Heart right ventricle (tissue), 16 donors: ENCODE data around the gene NEUROG3. TPM values are rescaled to one million over a fixed set of nuclear protein-coding genes. Genes with fewer than 3 reads are reported as not detected.

Experiments
- ATAC-seq, 8 donors: fragments of 200-7000 bp; cut with Tn5 transposase; one replicate each; pipeline ENCODE4 v1.9.1; 2020; ENCODE audit warnings: mild to moderate bottlenecking in 8 of 8, moderate library complexity in 8 of 8, moderate number of reproducible peaks in 1 of 8
- DNase-seq, 2 donors: peaks; one replicate each; pipeline ENCODE4 v3.0.0-alpha.2; 2020
- H3K27ac ChIP-seq, 10 donors: fragments of 200-600 bp; sonication (generic) in 2 of 10; one replicate each; pipeline versions ENCODE4 v1.5.0 to v1.8.0; 2020 to 2022; ENCODE audit warnings: mild to moderate bottlenecking in 3 of 10
- H3K27me3 ChIP-seq, 7 donors: fragments of 200-600 bp; one replicate each; pipeline ENCODE4 v1.8.0; 2021 to 2022; ENCODE audit warnings: mild to moderate bottlenecking in 2 of 7
- H3K36me3 ChIP-seq, 9 donors: fragments of 200-600 bp; sonication (generic) in 1 of 9; one replicate each; pipeline versions ENCODE4 v1.5.0 to v1.8.0; 2020 to 2022; ENCODE audit warnings: mild to moderate bottlenecking in 2 of 9
- H3K4me1 ChIP-seq, 9 donors: fragments of 200-600 bp; sonication (generic) in 1 of 9; one replicate each; pipeline versions ENCODE4 v1.5.0 to v1.8.0; 2020 to 2022; ENCODE audit warnings: mild to moderate bottlenecking in 4 of 9
- H3K4me3 ChIP-seq, 10 donors: fragments of 200-600 bp; sonication (generic) in 2 of 10; one replicate each; pipeline versions ENCODE4 v1.5.0 to v1.8.0; 2020 to 2022; ENCODE audit warnings: mild to moderate bottlenecking in 7 of 10, moderate library complexity in 2 of 10
- H3K9me3 ChIP-seq, 11 donors: fragments of 200-600 bp in 10 of 11; sonication (generic) in 2 of 11; one replicate each; pipeline versions ENCODE4 v1.5.0 to v1.8.0; 2013 to 2022; ENCODE audit warnings: mild to moderate bottlenecking in 2 of 11, control low read depth in 1 of 11, moderate library complexity in 1 of 11
- WGBS, 2 donors: extraction: QIAGEN DNeasy Blood & Tissue Kit; methylation state at CpG; one replicate each; pipeline ENCODE4 v1.1.7; 2013; ENCODE audit warnings: inconsistent platforms in 1 of 2; 5-methylcytosine and 5-hydroxymethylcytosine counted together
- intact Hi-C, 10 donors: fragments of 100-400 bp; cut with DNase I; formaldehyde crosslinking; loops; one replicate each; pipeline versions ENCODE4 v1.11.1 to v1.14.2; 2022
- polyA plus RNA-seq, 2 donors: library from polyadenylated mRNA; stranded (reverse); fragments of 200-250 nt; gene quantifications; one replicate each; pipeline ENCODE4 v1.2.3, GENCODE V29; 2013
- total RNA-seq, 10 donors: library from RNA; stranded (reverse); fragmentation: NEBNext Ultra II Directional in 3 of 10; extraction: Animal tissue kit (Norgen Biotek cat#: 25700) in 3 of 10; gene quantifications; one replicate each; pipeline versions ENCODE4 v1.2.1 to v1.2.4, GENCODE V29; 2021 to 2023
- TF ChIP-seq, protein P1 (sequence below), 9 donors: fragments of 200-600 bp; sonication (generic) in 2 of 9; IDR thresholded peaks; one replicate each; pipeline versions ENCODE4 v1.5.0 to v1.8.0; 2021 to 2022; ENCODE audit warnings: antibody characterized with exemption in 9 of 9, mild to moderate bottlenecking in 5 of 9, moderate library complexity in 1 of 9
- donor health status: Arrhythmogenic right ventricular cardiomyopathy.
- donor health status: ischemic (EF 13 %, LVEDD 7.1; RV severe dilation, severe dysfunction).
- donor health status: healthy with polysubstance abuse.
- donor health status: DM: no; HTN: yes; CAD: no.
- donor health status: DM: no; HTN: no; CAD: no.
- donor health status: ischemic (EF 25% LVEDD 6.9; RV normal size, moderate dysfunction).
- donor health status: ischemic (EF 25% LVEDD 5.7; RV mildly dilated, moderate dysfunction).
- donor health status: healthy.
- donor health status: DM: yes; HTN: yes; CAD: no.
- donor health status: Ischemic cardiomyopathy.
- donor health status: ischemic (EF 35%, LVEDD 5.7; RV mildly dilated, moderate dysfunction).
- donor health status: nonischemic (EF 11% LVEDD 7.7; RV severe dilation, severe dysfunction).
- donor health status: DM: yes; HTN: yes; CAD: no.
- donor health status: PGD.
- donor health status: ischemic (EF 29% LVEDD 5.4; RV normal size, mild dysfunction).
- donor health status: nonischemic (EF 23%, LVEDD 6.1; RV moderate dilation, normal function).

NEUROG3 gene
- total and polyA plus RNA-seq, 12 donors, result 0.19 TPM; not detected in 11

DNA sequence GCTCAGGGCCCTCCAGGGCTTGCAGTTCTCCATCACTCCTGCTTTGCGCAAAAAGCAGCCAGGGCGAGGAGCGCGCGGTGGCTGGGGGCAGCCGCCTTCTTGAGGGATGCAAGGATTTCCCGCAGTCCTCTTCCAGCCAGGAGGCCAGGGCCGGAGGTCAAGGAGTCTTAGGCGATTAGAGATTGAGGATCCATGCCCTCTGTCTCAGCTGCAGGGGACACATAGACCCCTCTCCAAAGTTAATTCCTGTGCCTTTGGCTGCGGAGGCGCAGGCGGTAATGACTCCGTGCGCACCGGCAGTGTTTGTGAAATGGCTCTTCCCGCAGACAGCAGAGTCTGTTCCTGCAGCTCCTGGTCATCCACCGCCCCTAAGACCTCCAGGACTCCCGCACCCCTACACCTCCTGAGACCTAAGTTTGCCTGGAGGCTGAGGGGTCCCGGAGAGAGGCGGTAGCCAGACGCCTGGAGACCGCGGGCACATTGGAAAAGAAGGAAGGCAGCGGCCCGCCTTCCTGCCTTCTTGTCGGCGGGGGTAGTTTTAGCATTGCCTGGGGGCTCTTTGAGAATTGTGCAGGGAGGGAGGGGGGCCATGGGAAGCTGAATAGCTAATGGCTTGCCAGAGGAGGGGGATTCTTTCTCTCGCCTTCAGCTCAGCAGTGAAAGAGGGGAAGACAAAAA is 3.3 kb upstream of the NEUROG3 start:
- intact Hi-C loops, result no loop called here
- ATAC-seq (no peak), DNase-seq (no peak)
- Histone ChIP-seq H3K27me3 (peaks cover 23 to 100% (median 97%) of the 10 kb centered on the region in 7 donors), H3K9me3 (no peaks in the 10 kb centered on the region), H3K4me3 (no peak overlapping the region), H3K27ac (no peak overlapping the region), H3K36me3 (no peaks in the 10 kb centered on the region), H3K4me1 (peaks cover 4 to 29% (median 20%) of the 10 kb centered on the region in 9 donors)
- TF ChIP-seq, protein P1, sequence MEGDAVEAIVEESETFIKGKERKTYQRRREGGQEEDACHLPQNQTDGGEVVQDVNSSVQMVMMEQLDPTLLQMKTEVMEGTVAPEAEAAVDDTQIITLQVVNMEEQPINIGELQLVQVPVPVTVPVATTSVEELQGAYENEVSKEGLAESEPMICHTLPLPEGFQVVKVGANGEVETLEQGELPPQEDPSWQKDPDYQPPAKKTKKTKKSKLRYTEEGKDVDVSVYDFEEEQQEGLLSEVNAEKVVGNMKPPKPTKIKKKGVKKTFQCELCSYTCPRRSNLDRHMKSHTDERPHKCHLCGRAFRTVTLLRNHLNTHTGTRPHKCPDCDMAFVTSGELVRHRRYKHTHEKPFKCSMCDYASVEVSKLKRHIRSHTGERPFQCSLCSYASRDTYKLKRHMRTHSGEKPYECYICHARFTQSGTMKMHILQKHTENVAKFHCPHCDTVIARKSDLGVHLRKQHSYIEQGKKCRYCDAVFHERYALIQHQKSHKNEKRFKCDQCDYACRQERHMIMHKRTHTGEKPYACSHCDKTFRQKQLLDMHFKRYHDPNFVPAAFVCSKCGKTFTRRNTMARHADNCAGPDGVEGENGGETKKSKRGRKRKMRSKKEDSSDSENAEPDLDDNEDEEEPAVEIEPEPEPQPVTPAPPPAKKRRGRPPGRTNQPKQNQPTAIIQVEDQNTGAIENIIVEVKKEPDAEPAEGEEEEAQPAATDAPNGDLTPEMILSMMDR (IDR thresholded peaks at IDR 0.05), result no peak
- 2 to 3% methylated on average over 28 of the region's 28 CpGs for WGBS, 2 donors

GRCh38 chr10:69575164-69575722 is 2.0 kb upstream of the NEUROG3 start:
- ATAC-seq (no peak), DNase-seq (no peak)
- H3K27ac ChIP-seq, result no peak overlapping the region
- peaks cover 23 to 100% (median 97%) of the 10 kb centered on the region in 7 donors for H3K27me3 ChIP-seq
- intact Hi-C loops, result no loop called here
- no peak overlapping the region for H3K4me3 ChIP-seq
- no peaks in the 10 kb centered on the region for H3K36me3 ChIP-seq
- TF ChIP-seq, protein P1 (IDR thresholded peaks at IDR 0.05), result no peak
- 2 to 3% methylated on average over 5 of the region's 5 CpGs for WGBS, 2 donors
- no peaks in the 10 kb centered on the region for H3K9me3 ChIP-seq
- H3K4me1 ChIP-seq, result peaks cover 4 to 29% (median 20%) of the 10 kb centered on the region in 9 donors

GRCh38 chr10:69574571-69574978 is 1.4 kb upstream of the NEUROG3 start:
- TF ChIP-seq, protein P1 (IDR thresholded peaks at IDR 0.05), result no peak
- Histone ChIP-seq H3K4me3 (no peak overlapping the region), H3K36me3 (no peaks in the 10 kb centered on the region), H3K27ac (no peak overlapping the region), H3K4me1 (peaks cover 4 to 29% (median 20%) of the 10 kb centered on the region in 9 donors), H3K9me3 (no peaks in the 10 kb centered on the region), H3K27me3 (peaks cover 23 to 100% (median 97%) of the 10 kb centered on the region in 7 donors)
- DNase-seq (no peak), ATAC-seq (no peak)
- intact Hi-C loops, result no loop called here
- 1% methylated on average over 12 of the region's 12 CpGs for WGBS, 2 donors

DNA sequence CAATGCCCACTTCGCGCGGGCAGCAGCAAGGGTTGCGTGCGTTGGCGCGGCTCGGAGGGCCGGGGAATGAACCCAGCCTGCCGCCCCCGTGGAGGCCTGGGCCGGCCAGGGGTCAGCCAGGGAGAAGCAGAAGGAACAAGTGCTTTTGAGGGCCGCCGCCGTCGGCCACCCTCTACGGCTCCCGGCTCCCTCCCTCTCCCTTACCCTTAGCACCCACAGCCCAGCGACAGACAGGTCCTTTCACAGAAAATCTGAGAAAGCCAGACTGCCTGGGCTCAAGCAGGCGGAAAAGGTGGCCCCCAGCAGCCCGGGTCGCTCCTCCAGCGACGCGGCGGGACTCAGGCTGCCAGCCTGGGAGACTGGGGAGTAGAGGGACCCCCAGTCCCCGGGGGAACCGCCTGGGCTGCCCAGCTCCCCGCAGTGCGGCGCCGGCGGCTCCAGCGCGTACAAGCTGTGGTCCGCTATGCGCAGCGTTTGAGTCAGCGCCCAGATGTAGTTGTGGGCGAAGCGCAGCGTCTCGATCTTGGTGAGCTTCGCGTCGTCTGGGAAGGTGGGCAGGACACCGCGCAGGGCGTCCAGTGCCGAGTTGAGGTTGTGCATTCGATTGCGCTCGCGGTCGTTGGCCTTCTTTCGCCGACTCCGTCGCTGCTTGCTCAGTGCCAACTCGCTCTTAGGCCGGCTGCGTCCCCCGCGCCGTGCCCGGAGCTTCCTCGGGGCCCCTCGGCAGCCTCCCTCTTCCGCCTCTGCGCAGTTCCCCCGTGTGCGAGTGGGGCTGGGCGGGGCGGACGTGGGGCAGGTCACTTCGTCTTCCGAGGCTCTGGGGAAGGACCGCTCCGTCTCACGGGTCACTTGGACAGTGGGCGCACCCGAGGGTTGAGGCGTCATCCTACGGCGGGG is 815 bp downstream of the NEUROG3 start:
- peak in 4 of 8 donors; percentile 6 to 36 (median 24) for ATAC-seq
- intact Hi-C loops, result no loop called here
- peaks cover 4 to 29% (median 20%) of the 10 kb centered on the region in 9 donors for H3K4me1 ChIP-seq
- peaks cover 28 to 100% (median 98%) of the 10 kb centered on the region in 7 donors for H3K27me3 ChIP-seq
- H3K27ac ChIP-seq, result no peak overlapping the region
- H3K9me3 ChIP-seq, result no peaks in the 10 kb centered on the region
- peak overlapping the region; percentile 6 to 43 (median 29) for H3K4me3 ChIP-seq
- WGBS, 2 donors, result 1% methylated on average over 84 to 85 of the region's 85 CpGs
- no peak for DNase-seq
- TF ChIP-seq, protein P1 (IDR thresholded peaks at IDR 0.05), result no peak
- no peaks in the 10 kb centered on the region for H3K36me3 ChIP-seq
